ENCODE data around the gene PLA2G4F.

DNA sequence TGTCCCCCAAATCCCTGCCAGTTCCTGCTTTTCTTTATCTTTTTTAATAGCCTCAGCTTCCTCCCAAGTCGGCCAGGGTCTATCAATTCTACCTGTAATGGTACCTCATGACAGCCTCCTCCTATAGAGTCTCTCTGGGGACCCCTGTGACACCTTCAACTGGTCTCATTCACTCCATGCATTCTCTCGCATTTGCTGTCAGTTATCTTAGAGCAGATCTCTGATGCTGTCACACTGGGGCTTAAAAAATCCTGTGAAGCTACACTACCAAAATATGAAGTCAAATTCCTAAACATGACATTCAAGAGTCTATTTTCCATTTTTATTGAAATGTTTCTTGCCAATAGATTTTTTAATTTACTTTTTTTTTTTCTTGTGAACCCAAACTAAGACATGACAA is 46.2 kb upstream of the PLA2G4F start:
- TF ChIP-seq, protein P1, sequence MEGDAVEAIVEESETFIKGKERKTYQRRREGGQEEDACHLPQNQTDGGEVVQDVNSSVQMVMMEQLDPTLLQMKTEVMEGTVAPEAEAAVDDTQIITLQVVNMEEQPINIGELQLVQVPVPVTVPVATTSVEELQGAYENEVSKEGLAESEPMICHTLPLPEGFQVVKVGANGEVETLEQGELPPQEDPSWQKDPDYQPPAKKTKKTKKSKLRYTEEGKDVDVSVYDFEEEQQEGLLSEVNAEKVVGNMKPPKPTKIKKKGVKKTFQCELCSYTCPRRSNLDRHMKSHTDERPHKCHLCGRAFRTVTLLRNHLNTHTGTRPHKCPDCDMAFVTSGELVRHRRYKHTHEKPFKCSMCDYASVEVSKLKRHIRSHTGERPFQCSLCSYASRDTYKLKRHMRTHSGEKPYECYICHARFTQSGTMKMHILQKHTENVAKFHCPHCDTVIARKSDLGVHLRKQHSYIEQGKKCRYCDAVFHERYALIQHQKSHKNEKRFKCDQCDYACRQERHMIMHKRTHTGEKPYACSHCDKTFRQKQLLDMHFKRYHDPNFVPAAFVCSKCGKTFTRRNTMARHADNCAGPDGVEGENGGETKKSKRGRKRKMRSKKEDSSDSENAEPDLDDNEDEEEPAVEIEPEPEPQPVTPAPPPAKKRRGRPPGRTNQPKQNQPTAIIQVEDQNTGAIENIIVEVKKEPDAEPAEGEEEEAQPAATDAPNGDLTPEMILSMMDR (IDR thresholded peaks at IDR 0.05; ENCODE audit: insufficient read depth, low read length) = no peak
- TF ChIP-seq GABPA (IDR thresholded peaks at IDR 0.05; ENCODE audit: low read depth) = no peak
- no peak for TF ChIP-seq POLR2AphosphoS5 (IDR thresholded peaks at IDR 0.05; ENCODE audit: low read depth)
- TF ChIP-seq, protein P2, sequence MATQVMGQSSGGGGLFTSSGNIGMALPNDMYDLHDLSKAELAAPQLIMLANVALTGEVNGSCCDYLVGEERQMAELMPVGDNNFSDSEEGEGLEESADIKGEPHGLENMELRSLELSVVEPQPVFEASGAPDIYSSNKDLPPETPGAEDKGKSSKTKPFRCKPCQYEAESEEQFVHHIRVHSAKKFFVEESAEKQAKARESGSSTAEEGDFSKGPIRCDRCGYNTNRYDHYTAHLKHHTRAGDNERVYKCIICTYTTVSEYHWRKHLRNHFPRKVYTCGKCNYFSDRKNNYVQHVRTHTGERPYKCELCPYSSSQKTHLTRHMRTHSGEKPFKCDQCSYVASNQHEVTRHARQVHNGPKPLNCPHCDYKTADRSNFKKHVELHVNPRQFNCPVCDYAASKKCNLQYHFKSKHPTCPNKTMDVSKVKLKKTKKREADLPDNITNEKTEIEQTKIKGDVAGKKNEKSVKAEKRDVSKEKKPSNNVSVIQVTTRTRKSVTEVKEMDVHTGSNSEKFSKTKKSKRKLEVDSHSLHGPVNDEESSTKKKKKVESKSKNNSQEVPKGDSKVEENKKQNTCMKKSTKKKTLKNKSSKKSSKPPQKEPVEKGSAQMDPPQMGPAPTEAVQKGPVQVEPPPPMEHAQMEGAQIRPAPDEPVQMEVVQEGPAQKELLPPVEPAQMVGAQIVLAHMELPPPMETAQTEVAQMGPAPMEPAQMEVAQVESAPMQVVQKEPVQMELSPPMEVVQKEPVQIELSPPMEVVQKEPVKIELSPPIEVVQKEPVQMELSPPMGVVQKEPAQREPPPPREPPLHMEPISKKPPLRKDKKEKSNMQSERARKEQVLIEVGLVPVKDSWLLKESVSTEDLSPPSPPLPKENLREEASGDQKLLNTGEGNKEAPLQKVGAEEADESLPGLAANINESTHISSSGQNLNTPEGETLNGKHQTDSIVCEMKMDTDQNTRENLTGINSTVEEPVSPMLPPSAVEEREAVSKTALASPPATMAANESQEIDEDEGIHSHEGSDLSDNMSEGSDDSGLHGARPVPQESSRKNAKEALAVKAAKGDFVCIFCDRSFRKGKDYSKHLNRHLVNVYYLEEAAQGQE (IDR thresholded peaks at IDR 0.05; ENCODE audit: insufficient replicate concordance, low read depth) = no peak

Data from HL-60 (cell line).